H1 (cell line): ENCODE results near the gene TRAF3. TPM values are rescaled to one million over a fixed set of nuclear protein-coding genes. Genes with fewer than 3 reads are reported as not detected.

ENCODE experiments used
- CTCF ChIA-PET: fragments of 300-600 bp; sonication (Branson Sonifier 250); formaldehyde crosslinking; loops from one replicate; lab custom pipeline; 2021; ENCODE audit not compliant: partially characterized antibody; lab: Charles Lee
- POLR2A ChIA-PET: fragments of 300-600 bp; sonication (Branson Sonifier 250); formaldehyde crosslinking; loops from one replicate; lab custom pipeline; 2021; ENCODE audit warnings: inconsistent platforms; ENCODE audit not compliant: partially characterized antibody; lab: Charles Lee
- DNase-seq, 2 experiments: peaks; one replicate each; pipeline versions ENCODE4 v3.0.0 to v3.0.0-alpha.2; 2010 to 2022; ENCODE audit warnings: low spot score in 2 of 2, low read depth in 1 of 2, mixed read lengths in 1 of 2
- FAIRE-seq: peaks from 2 replicates; lab custom pipeline; 2011; peaks lifted over from hg19 to GRCh38; lab: Jason Lieb, UNC
- H2AFZ ChIP-seq: 2 replicates; pipeline ENCODE4 v1.8.1; 2012; ENCODE audit warnings: low read length, inconsistent platforms
- H2AK5ac ChIP-seq: 2 replicates; pipeline ENCODE4 v1.6.1; 2013; ENCODE audit warnings: low read depth, low read length
- H2BK120ac ChIP-seq: replicated peaks from 2 replicates; pipeline ENCODE3; 2013; ENCODE audit warnings: low read depth, low read length, inconsistent platforms
- H2BK12ac ChIP-seq: 2 replicates; pipeline ENCODE4 v1.6.1; 2013; ENCODE audit warnings: low read depth, low read length
- H2BK15ac ChIP-seq: 2 replicates; pipeline ENCODE4 v1.6.1; 2013; ENCODE audit warnings: low read length
- H2BK20ac ChIP-seq: 2 replicates; pipeline ENCODE4 v1.6.1; 2013; ENCODE audit warnings: low read length
- H2BK5ac ChIP-seq: 2 replicates; pipeline ENCODE4 v1.6.1; 2013; ENCODE audit warnings: low read depth, low read length
- H3K14ac ChIP-seq: 2 replicates; pipeline ENCODE4 v1.6.1; 2013; ENCODE audit warnings: inconsistent platforms; ENCODE audit not compliant: insufficient read length
- H3K18ac ChIP-seq: 2 replicates; pipeline ENCODE4 v1.6.1; 2013; ENCODE audit warnings: low read length; ENCODE audit errors: extremely low read depth
- H3K23ac ChIP-seq: 2 replicates; pipeline ENCODE4 v1.6.1; 2013; ENCODE audit warnings: inconsistent platforms; ENCODE audit not compliant: insufficient read length
- H3K23me2 ChIP-seq: 2 replicates; pipeline ENCODE4 v1.6.1; 2013; ENCODE audit warnings: low read depth, low read length
- H3K27ac ChIP-seq: 2 replicates; pipeline ENCODE4 v1.6.1; 2011; ENCODE audit warnings: low read depth, low read length, inconsistent platforms
- H3K27me3 ChIP-seq, 4 experiments: replicated peaks in 1 of 4; 1 replicate in 1 of 4; 2 replicates in 3 of 4; pipeline versions ENCODE4 v1.6.1 to v1.8.1; 2011 to 2013; ENCODE audit warnings: low read length in 3 of 4, mild to moderate bottlenecking in 3 of 4, inconsistent platforms in 2 of 4, mixed read lengths in 2 of 4, moderate library complexity in 1 of 4; ENCODE audit not compliant: control insufficient read depth in 3 of 4, insufficient read depth in 3 of 4; ENCODE audit errors: extremely low read depth in 1 of 4
- H3K36me3 ChIP-seq, 4 experiments: 2 replicates each; pipeline versions ENCODE4 v1.6.1 to v1.8.1; 2011 to 2013; ENCODE audit warnings: mild to moderate bottlenecking in 4 of 4, low read length in 3 of 4, moderate library complexity in 2 of 4, control low read depth in 1 of 4, inconsistent platforms in 1 of 4; ENCODE audit not compliant: insufficient read depth in 4 of 4, control insufficient read depth in 2 of 4
- H3K4ac ChIP-seq: replicated peaks from 2 replicates; pipeline ENCODE3; 2013; ENCODE audit warnings: low read length, low read depth, mixed read lengths, inconsistent platforms; ENCODE audit not compliant: insufficient read length
- H3K4me1 ChIP-seq, 4 experiments: replicated peaks in 1 of 4; 1 replicate in 1 of 4; 2 replicates in 3 of 4; pipeline versions ENCODE4 v1.6.1 to v1.8.1; 2011 to 2013; ENCODE audit warnings: low read length in 3 of 4, inconsistent platforms in 2 of 4, mixed read lengths in 1 of 4; ENCODE audit not compliant: insufficient read depth in 4 of 4, control insufficient read depth in 3 of 4
- H3K4me2 ChIP-seq, 2 experiments: 2 replicates each; pipeline versions ENCODE4 v1.6.1 to v1.8.1; 2011 to 2013; ENCODE audit warnings: low read depth in 2 of 2, low read length in 2 of 2, control low read depth in 1 of 2, inconsistent platforms in 1 of 2, mild to moderate bottlenecking in 1 of 2; ENCODE audit not compliant: insufficient read depth in 1 of 2
- H3K4me3 ChIP-seq, 4 experiments: fragments of 200-600, 300-600 bp in 1 of 4; sonication (generic), shearing (Covaris generic), sonication (Bioruptor Twin) in 1 of 4; 2 replicates each; pipeline versions ENCODE4 v1.5.1 to v1.8.1; 2011 to 2016; ENCODE audit warnings: low read length in 4 of 4, low read depth in 3 of 4, control low read depth in 2 of 4, inconsistent platforms in 2 of 4, mild to moderate bottlenecking in 2 of 4, mixed read lengths in 1 of 4, moderate library complexity in 1 of 4; ENCODE audit not compliant: insufficient read depth in 2 of 4; ENCODE audit errors: extremely low read depth in 1 of 4
- H3K56ac ChIP-seq: replicated peaks from 2 replicates; pipeline ENCODE3; 2013; ENCODE audit warnings: low read depth, mild to moderate bottlenecking, mixed read lengths, low read length, inconsistent platforms; ENCODE audit not compliant: insufficient read length
- H3K79me1 ChIP-seq: 2 replicates; pipeline ENCODE4 v1.6.1; 2013; ENCODE audit warnings: low read depth, low read length, control low read depth
- H3K79me2 ChIP-seq, 2 experiments: 2 replicates each; pipeline versions ENCODE4 v1.6.1 to v1.8.1; 2012 to 2013; ENCODE audit warnings: low read length in 2 of 2, mild to moderate bottlenecking in 2 of 2, inconsistent platforms in 1 of 2; ENCODE audit not compliant: insufficient read depth in 2 of 2, control insufficient read depth in 1 of 2
- H3K9ac ChIP-seq, 4 experiments: replicated peaks in 1 of 4; 1 replicate in 1 of 4; 2 replicates in 3 of 4; pipeline versions ENCODE4 v1.6.1 to v1.8.1; 2011 to 2013; ENCODE audit warnings: low read depth in 3 of 4, low read length in 3 of 4, control low read depth in 2 of 4, mild to moderate bottlenecking in 2 of 4, moderate library complexity in 2 of 4, inconsistent platforms in 1 of 4; ENCODE audit errors: extremely low read depth in 1 of 4
- H3K9me3 ChIP-seq, 2 experiments: 2 replicates each; pipeline versions ENCODE4 v1.6.1 to v1.8.1; 2012 to 2013; ENCODE audit warnings: mild to moderate bottlenecking in 2 of 2, moderate library complexity in 2 of 2, control low read depth in 1 of 2, inconsistent platforms in 1 of 2, low read depth in 1 of 2, low read length in 1 of 2, mixed read lengths in 1 of 2; ENCODE audit not compliant: insufficient read depth in 2 of 2
- H4K20me1 ChIP-seq, 2 experiments: replicated peaks in 1 of 2; 2 replicates each; pipeline versions ENCODE3 to v1.8.1; 2011 to 2013; ENCODE audit warnings: inconsistent platforms in 2 of 2, low read length in 2 of 2, mild to moderate bottlenecking in 1 of 2; ENCODE audit not compliant: insufficient read depth in 2 of 2, control insufficient read depth in 1 of 2
- H4K5ac ChIP-seq: 2 replicates; pipeline ENCODE4 v1.6.1; 2013; ENCODE audit warnings: low read length, low read depth, mixed read lengths, inconsistent platforms; ENCODE audit not compliant: insufficient read length
- H4K8ac ChIP-seq: 2 replicates; pipeline ENCODE4 v1.8.0; 2013; ENCODE audit warnings: mild to moderate bottlenecking, moderate library complexity, low read length, inconsistent platforms; ENCODE audit not compliant: insufficient read depth; ENCODE audit errors: extremely low read depth
- H4K91ac ChIP-seq: replicated peaks from 2 replicates; pipeline ENCODE3; 2013; ENCODE audit warnings: low read length, mixed read lengths, inconsistent platforms; ENCODE audit not compliant: insufficient read length
- GTF2F1 ChIP-seq: IDR thresholded peaks from 2 replicates; pipeline ENCODE4 v1.6.1; 2012; ENCODE audit warnings: low read depth, low read length, improper control_type of control experiment, borderline replicate concordance
- MAFK ChIP-seq: IDR thresholded peaks from 2 replicates; pipeline ENCODE4 v1.6.1; 2012; ENCODE audit warnings: low read depth, mild to moderate bottlenecking, improper control_type of control experiment, low read length
- SIN3A ChIP-seq, 2 experiments: IDR thresholded peaks in 1 of 2; conservative IDR thresholded peaks in 1 of 2; 2 replicates each; pipeline ENCODE4 v1.6.1; 2011 to 2012; ENCODE audit warnings: low read length in 2 of 2, improper control_type of control experiment in 1 of 2, low read depth in 1 of 2, mild to moderate bottlenecking in 1 of 2
- SIRT6 ChIP-seq: IDR thresholded peaks from one replicate; pipeline ENCODE4 v1.7.1; 2012; ENCODE audit warnings: low read length, inconsistent platforms
- WGBS, 2 experiments: shearing (Covaris generic) in 1 of 2; methylation state at CpG; one replicate each; pipeline versions ENCODE4 v1.1.6 to v1.1.7; 2013 to 2015; ENCODE audit warnings: low lambda C conversion rate in 2 of 2, mixed read lengths in 2 of 2, inconsistent platforms in 1 of 2, low coverage in 1 of 2, missing lambda C conversion rate in 1 of 2; ENCODE audit not compliant: insufficient replicate concordance in 2 of 2, insufficient coverage in 1 of 2, insufficient read length in 1 of 2; ENCODE audit errors: extremely low coverage in 1 of 2, missing lambda C conversion rate in 1 of 2; 5-methylcytosine and 5-hydroxymethylcytosine counted together
- polyA plus RNA-seq, 7 experiments: library from polyadenylated mRNA; depleted of rRNA in 3 of 7; stranded (reverse) in 5 of 7; unstranded in 2 of 7; fragments of >200 nt in 5 of 7; fragments of 200-250 nt in 2 of 7; gene quantifications; 1 replicate in 5 of 7; 2 replicates in 1 of 7; 4 replicates in 1 of 7; pipeline versions ENCODE4 v1.2.1 to v1.2.3, GENCODE V29; 2011 to 2013; ENCODE audit warnings: missing spikeins in 2 of 7, mixed read lengths in 2 of 7
- total RNA-seq: library from RNA; stranded (reverse); fragmentation: NEBNext Ultra II Directional; extraction: Animal tissue kit (Norgen Biotek cat#: 25700); gene quantifications from 2 replicates; pipeline ENCODE4 v1.2.1, GENCODE V29; 2021
- TF ChIP-seq, protein P1 (sequence below): IDR thresholded peaks from 2 replicates; pipeline ENCODE4 v1.6.1; 2012; ENCODE audit warnings: low read length, inconsistent platforms
- TF ChIP-seq, protein P2 (sequence below): IDR thresholded peaks from 2 replicates; pipeline ENCODE4 v1.6.1; 2012; ENCODE audit warnings: inconsistent platforms
- TF ChIP-seq, protein P3 (sequence below): IDR thresholded peaks from 2 replicates; pipeline ENCODE4 v1.6.1; 2011; ENCODE audit warnings: low read length, improper control_type of control experiment

Gene TRAF3
- total and polyA plus RNA-seq, 2 of the 8 experiments (the other 6 are each of a cell fraction or from before 2014, with no cell fraction given) = 5.8 to 12.1 TPM

DNA sequence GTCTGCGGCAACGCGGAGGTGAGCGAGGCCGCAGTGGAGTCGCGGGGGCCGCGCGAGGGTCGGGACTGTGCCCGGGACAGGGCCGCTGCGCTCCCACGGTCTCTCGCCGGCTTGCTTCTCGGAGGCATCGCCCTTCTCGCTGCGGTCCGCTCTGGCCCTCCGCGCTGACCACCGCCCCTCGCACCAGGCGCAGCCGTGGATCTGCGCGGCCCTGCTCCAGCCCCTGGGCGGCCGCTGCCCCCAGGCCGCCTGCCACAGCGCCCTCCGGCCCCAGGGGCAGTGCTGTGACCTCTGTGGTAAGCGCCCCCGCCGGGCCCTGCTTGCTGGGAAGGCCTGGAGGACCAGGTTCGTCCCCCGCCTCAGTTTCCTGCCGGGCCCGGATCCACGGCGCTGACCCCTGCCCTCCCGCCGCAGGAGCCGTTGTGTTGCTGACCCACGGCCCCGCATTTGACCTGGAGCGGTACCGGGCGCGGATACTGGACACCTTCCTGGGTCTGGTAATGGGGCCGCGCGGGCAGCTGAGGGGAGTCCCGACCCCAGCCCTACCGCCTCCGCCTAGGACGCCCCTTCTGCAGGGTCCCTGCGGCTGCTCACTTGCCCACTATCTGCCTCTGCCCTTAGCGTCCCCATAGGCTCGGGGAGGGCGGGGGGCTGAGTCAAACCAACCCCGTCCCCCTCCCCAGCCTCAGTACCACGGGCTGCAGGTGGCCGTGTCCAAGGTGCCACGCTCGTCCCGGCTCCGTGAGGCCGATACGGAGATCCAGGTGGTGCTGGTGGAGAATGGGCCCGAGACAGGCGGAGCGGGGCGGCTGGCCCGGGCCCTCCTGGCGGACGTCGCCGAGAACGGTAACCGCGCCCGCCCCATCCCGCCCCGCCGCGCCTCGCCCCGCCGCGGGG lies 152.2 kb downstream of the TRAF3 start:
- peaks cover 21% of the 10 kb centered on the region; the same call in 1 of the 2 replicates for H3K23me2 ChIP-seq
- CTCF ChIA-PET = interaction anchor here (0.6 to 1.3 kb wide), 2 partner anchors 235 to 615 kb away, joined by 3 to 7 read pairs; no protein-coding TSS in a partner anchor
- peak overlapping the region; percentile 98; the same call in 1 of the 2 replicates for H2BK12ac ChIP-seq
- peak in 1 of 2 experiments; percentile 63 for DNase-seq
- no peak overlapping the region for H2BK20ac ChIP-seq
- no peak overlapping the region for H3K27ac ChIP-seq
- H2AK5ac ChIP-seq = no peak overlapping the region
- peaks cover 0 to 12% of the 10 kb centered on the region in 2 experiments for H4K20me1 ChIP-seq
- no peak overlapping the region for H4K5ac ChIP-seq
- H4K8ac ChIP-seq = peak overlapping the region; percentile 12; the same call in 1 of the 2 replicates
- H2BK5ac ChIP-seq = no peak overlapping the region
- peak overlapping the region; percentile 61; the same call in 1 of the 2 replicates for H2BK15ac ChIP-seq
- no peak overlapping the region for H3K14ac ChIP-seq
- WGBS, 2 experiments = 7% methylated on average over 63 of the region's 94 CpGs; no CpG with 5 or more reads in 1 of the 2 experiments
- H2BK120ac ChIP-seq = no peak overlapping the region
- H3K4me1 ChIP-seq = peaks cover 5 to 29% (median 22%) of the 10 kb centered on the region in 4 experiments
- H3K4ac ChIP-seq = no peak overlapping the region
- no peak overlapping the region for H3K23ac ChIP-seq
- H3K9me3 ChIP-seq = no peaks in the 10 kb centered on the region
- POLR2A ChIA-PET = no interaction called here
- no peak for FAIRE-seq
- peaks cover 0 to 10% (median 4%) of the 10 kb centered on the region in 4 experiments; a peak in 4 of 8 replicates for H3K36me3 ChIP-seq
- no peaks in the 10 kb centered on the region for H3K79me1 ChIP-seq
- H3K4me2 ChIP-seq = peak overlapping the region; percentile 88 to 98
- no peak overlapping the region for H3K56ac ChIP-seq
- H3K18ac ChIP-seq = peak overlapping the region; percentile 60; the same call in 1 of the 2 replicates
- peak overlapping the region; percentile 72 to 92 (median 78) for H3K4me3 ChIP-seq
- no peak overlapping the region for H4K91ac ChIP-seq
- H3K9ac ChIP-seq = peak overlapping the region in 1 of 4 experiments; percentile 37; a peak in 2 of 7 replicates
- no peaks in the 10 kb centered on the region for H3K79me2 ChIP-seq
- H2AFZ ChIP-seq = no peak overlapping the region
- peaks cover 26 to 71% (median 60%) of the 10 kb centered on the region in 4 experiments for H3K27me3 ChIP-seq
- no peak for TF ChIP-seq MAFK
- TF ChIP-seq, protein P1, sequence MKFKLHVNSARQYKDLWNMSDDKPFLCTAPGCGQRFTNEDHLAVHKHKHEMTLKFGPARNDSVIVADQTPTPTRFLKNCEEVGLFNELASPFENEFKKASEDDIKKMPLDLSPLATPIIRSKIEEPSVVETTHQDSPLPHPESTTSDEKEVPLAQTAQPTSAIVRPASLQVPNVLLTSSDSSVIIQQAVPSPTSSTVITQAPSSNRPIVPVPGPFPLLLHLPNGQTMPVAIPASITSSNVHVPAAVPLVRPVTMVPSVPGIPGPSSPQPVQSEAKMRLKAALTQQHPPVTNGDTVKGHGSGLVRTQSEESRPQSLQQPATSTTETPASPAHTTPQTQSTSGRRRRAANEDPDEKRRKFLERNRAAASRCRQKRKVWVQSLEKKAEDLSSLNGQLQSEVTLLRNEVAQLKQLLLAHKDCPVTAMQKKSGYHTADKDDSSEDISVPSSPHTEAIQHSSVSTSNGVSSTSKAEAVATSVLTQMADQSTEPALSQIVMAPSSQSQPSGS = no peak
- TF ChIP-seq GTF2F1 = no peak
- 0 out of 4 replicates have a peak, but pooled peaks of 1 of the 2 experiments have one; percentile 16 for TF ChIP-seq SIN3A (conservative IDR thresholded peaks at IDR 0.05 in 1 of 2, IDR thresholded peaks at IDR 0.05 in 1 of 2; ENCODE audit: low read depth in 1 of 2, low read length in 2 of 2)
- TF ChIP-seq, protein P2, sequence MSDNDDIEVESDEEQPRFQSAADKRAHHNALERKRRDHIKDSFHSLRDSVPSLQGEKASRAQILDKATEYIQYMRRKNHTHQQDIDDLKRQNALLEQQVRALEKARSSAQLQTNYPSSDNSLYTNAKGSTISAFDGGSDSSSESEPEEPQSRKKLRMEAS = no peak
- no peak for TF ChIP-seq SIRT6
- TF ChIP-seq, protein P3, sequence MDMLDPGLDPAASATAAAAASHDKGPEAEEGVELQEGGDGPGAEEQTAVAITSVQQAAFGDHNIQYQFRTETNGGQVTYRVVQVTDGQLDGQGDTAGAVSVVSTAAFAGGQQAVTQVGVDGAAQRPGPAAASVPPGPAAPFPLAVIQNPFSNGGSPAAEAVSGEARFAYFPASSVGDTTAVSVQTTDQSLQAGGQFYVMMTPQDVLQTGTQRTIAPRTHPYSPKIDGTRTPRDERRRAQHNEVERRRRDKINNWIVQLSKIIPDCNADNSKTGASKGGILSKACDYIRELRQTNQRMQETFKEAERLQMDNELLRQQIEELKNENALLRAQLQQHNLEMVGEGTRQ = no peak
